ENCODE measurements around the gene CCSER1. TPM values are rescaled to one million over a fixed set of nuclear protein-coding genes. Genes with fewer than 3 reads are reported as not detected.
"Not testable (repeated sequence)": the region's sequence is repeated elsewhere in the genome, so short reads cannot be mapped to it uniquely, and the experiment has no call there.

Gene CCSER1
- total RNA-seq, 1 donor from 2014 or later, result 15.7 TPM

DNA sequence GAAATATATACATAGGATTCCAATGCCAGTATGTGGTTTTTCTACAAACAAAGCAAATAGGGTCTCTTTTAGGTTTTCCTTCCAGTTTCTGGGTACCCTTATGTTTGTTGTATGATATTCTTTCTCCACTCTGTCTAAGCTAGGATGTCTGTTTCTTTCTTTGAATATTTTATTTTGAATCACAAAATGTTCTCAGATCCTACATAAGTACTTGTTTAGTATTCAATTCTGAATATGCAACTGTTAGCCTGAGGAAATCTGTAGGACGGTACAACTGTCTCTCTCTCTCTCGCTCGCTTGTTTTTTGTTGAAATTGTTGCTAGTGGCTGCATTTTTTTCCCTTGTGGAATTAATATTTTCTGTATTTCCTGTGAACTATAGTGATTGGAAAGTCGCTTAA is 163.2 kb downstream of the CCSER1 start:
- Mint-ChIP-seq H3K4me1 (ENCODE audit: low read depth, unreplicated experiment) (peaks cover 1% of the 10 kb centered on the region), H3K27me3 (ENCODE audit: unreplicated experiment) (no peaks in the 10 kb centered on the region), H3K9me3 (ENCODE audit: unreplicated experiment) (no peaks in the 10 kb centered on the region), H3K4me3 (ENCODE audit: unreplicated experiment) (no peak overlapping the region), H3K36me3 (ENCODE audit: unreplicated experiment) (no peaks in the 10 kb centered on the region), H3K27ac (ENCODE audit: unreplicated experiment) (no peak overlapping the region)
- TF ChIP-seq, protein P1, sequence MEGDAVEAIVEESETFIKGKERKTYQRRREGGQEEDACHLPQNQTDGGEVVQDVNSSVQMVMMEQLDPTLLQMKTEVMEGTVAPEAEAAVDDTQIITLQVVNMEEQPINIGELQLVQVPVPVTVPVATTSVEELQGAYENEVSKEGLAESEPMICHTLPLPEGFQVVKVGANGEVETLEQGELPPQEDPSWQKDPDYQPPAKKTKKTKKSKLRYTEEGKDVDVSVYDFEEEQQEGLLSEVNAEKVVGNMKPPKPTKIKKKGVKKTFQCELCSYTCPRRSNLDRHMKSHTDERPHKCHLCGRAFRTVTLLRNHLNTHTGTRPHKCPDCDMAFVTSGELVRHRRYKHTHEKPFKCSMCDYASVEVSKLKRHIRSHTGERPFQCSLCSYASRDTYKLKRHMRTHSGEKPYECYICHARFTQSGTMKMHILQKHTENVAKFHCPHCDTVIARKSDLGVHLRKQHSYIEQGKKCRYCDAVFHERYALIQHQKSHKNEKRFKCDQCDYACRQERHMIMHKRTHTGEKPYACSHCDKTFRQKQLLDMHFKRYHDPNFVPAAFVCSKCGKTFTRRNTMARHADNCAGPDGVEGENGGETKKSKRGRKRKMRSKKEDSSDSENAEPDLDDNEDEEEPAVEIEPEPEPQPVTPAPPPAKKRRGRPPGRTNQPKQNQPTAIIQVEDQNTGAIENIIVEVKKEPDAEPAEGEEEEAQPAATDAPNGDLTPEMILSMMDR (IDR thresholded peaks at IDR 0.05; ENCODE audit: partially characterized antibody, unreplicated experiment), result no peak
- DNase-seq, result no peak

DNA sequence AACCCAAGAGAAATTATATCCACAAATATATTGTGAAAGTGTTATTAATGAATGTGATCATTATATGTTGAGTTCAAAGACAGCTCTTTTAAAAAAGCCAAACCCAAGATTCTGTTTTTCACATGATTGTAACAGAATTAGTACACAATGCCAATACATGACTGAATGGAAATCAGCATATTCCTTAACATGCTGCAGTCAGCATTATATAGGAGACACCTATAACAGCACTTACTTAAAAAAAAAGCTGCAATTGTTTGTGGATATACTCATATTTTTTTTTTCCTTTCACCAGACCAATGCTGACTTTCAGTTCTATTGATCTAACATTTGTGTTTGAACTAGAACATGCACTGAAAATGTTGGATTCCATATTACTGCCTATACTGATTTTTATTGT is 165.2 kb downstream of the CCSER1 start:
- peaks cover 1% of the 10 kb centered on the region for H3K4me1 Mint-ChIP-seq (ENCODE audit: low read depth, unreplicated experiment)
- no peak for DNase-seq
- no peaks in the 10 kb centered on the region for H3K27me3 Mint-ChIP-seq (ENCODE audit: unreplicated experiment)
- no peaks in the 10 kb centered on the region for H3K9me3 Mint-ChIP-seq (ENCODE audit: unreplicated experiment)
- no peaks in the 10 kb centered on the region for H3K36me3 Mint-ChIP-seq (ENCODE audit: unreplicated experiment)
- H3K4me3 Mint-ChIP-seq (ENCODE audit: unreplicated experiment), result no peak overlapping the region
- no peak overlapping the region for H3K27ac Mint-ChIP-seq (ENCODE audit: unreplicated experiment)
- TF ChIP-seq, protein P1 (IDR thresholded peaks at IDR 0.05; ENCODE audit: partially characterized antibody, unreplicated experiment), result no peak

DNA sequence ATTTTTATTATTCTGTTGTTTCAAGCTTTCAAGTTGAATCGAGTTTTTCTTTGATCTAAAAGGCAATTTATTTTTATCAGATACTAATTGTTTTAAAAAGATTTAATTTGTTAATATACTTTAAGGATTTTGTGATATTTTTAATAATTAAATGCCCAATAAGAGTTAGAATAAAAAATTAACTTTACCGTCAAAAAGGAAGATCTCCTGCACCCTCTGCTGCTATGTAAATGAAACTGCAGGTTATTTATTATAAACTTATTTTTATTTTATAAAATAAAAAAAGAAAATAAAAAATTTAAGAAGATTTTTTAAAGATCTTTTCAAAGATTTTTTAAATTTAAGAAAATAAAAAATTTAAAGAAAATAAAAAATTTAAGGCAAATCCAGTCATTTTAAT is 166.1 kb downstream of the CCSER1 start:
- H3K36me3 Mint-ChIP-seq (ENCODE audit: unreplicated experiment), result no peaks in the 10 kb centered on the region
- no peak overlapping the region for H3K27ac Mint-ChIP-seq (ENCODE audit: unreplicated experiment)
- H3K4me1 Mint-ChIP-seq (ENCODE audit: low read depth, unreplicated experiment), result peaks cover 1% of the 10 kb centered on the region
- no peak overlapping the region for H3K4me3 Mint-ChIP-seq (ENCODE audit: unreplicated experiment)
- DNase-seq, result no peak
- TF ChIP-seq, protein P1 (IDR thresholded peaks at IDR 0.05; ENCODE audit: partially characterized antibody, unreplicated experiment), result peak; percentile 80
- H3K9me3 Mint-ChIP-seq (ENCODE audit: unreplicated experiment), result no peaks in the 10 kb centered on the region
- no peaks in the 10 kb centered on the region for H3K27me3 Mint-ChIP-seq (ENCODE audit: unreplicated experiment)

DNA sequence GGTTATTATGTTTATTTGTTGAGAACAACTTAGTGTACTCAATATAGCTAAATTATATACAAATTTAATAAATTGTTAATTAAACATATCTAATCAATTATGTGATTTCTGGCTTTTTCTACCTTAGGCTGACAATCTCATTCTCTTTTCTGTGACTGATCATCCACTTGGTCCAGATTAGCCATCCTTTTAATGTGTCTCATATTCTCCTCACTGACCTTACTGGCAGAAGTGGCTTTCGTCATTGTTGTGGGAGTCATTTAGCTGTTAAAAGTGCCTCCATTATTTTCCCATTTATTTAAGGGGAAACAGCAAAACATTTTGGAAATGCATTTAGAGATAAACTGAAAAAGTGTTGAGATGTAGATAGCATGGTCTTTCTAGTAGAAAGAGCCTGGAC is 172.2 kb downstream of the CCSER1 start:
- H3K9me3 Mint-ChIP-seq (ENCODE audit: unreplicated experiment), result peaks cover 2% of the 10 kb centered on the region
- H3K4me1 Mint-ChIP-seq (ENCODE audit: low read depth, unreplicated experiment), result peaks cover 1% of the 10 kb centered on the region
- TF ChIP-seq, protein P1 (IDR thresholded peaks at IDR 0.05; ENCODE audit: partially characterized antibody, unreplicated experiment), result no peak
- DNase-seq, result no peak
- H3K27ac Mint-ChIP-seq (ENCODE audit: unreplicated experiment), result no peak overlapping the region
- H3K36me3 Mint-ChIP-seq (ENCODE audit: unreplicated experiment), result no peaks in the 10 kb centered on the region
- H3K4me3 Mint-ChIP-seq (ENCODE audit: unreplicated experiment), result no peak overlapping the region
- no peaks in the 10 kb centered on the region for H3K27me3 Mint-ChIP-seq (ENCODE audit: unreplicated experiment)

DNA sequence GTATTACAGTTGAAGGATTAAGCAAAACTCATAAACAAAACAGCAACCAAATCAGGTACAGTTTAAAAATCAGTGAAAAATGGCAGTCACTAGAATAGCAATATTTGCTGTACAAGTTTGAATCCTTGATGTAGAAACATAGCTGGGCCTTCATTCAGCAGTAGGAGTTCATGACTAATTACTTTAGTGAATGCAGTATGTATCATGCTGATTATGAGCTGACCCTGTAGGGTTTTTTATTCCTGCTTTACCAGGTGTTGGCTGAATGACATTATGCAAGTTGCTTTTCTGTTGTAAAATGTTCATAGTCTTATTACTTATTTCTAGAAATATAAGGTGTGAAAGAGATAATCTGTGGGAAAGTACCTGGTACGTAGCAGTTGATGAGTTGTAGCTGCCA is 179.6 kb downstream of the CCSER1 start:
- H3K27me3 Mint-ChIP-seq (ENCODE audit: unreplicated experiment), result no peaks in the 10 kb centered on the region
- TF ChIP-seq, protein P1 (IDR thresholded peaks at IDR 0.05; ENCODE audit: partially characterized antibody, unreplicated experiment), result no peak
- no peaks in the 10 kb centered on the region for H3K36me3 Mint-ChIP-seq (ENCODE audit: unreplicated experiment)
- no peak overlapping the region for H3K27ac Mint-ChIP-seq (ENCODE audit: unreplicated experiment)
- DNase-seq, result no peak
- no peaks in the 10 kb centered on the region for H3K4me1 Mint-ChIP-seq (ENCODE audit: low read depth, unreplicated experiment)
- H3K9me3 Mint-ChIP-seq (ENCODE audit: unreplicated experiment), result peaks cover 2% of the 10 kb centered on the region
- no peak overlapping the region for H3K4me3 Mint-ChIP-seq (ENCODE audit: unreplicated experiment)

DNA sequence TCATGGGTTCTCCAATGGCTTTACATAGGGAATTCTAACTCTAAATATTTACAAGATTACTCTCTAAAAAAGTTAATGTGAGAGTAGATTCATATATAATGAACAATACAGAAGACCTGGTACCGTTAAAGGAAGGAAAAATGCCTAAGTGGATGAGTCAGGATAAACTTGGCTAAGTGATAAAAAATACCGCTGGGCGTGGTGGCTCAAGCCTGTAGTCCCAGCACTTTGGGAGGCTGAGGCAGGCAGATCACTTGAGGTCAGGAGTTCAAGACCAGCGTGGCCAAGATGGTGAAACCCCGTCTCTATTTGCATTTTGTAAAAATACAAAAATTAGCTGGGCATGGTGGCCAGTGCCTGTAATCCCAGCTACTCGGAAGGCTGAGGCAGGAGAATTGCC is 189.9 kb downstream of the CCSER1 start:
- H3K36me3 Mint-ChIP-seq (ENCODE audit: unreplicated experiment); H3K4me3 Mint-ChIP-seq (ENCODE audit: unreplicated experiment); DNase-seq; H3K27me3 Mint-ChIP-seq (ENCODE audit: unreplicated experiment); H3K27ac Mint-ChIP-seq (ENCODE audit: unreplicated experiment); H3K4me1 Mint-ChIP-seq (ENCODE audit: low read depth, unreplicated experiment); H3K9me3 Mint-ChIP-seq (ENCODE audit: unreplicated experiment): not testable (repeated sequence)
